Measurements from ENCODE around the gene PERCC1.

- no peak for TF ChIP-seq CTCF (IDR thresholded peaks at IDR 0.05)
- no peak for TF ChIP-seq FOXJ3 (CRISPR knock-in tag; IDR thresholded peaks at IDR 0.05; ENCODE audit: borderline replicate concordance)
- TF ChIP-seq CREB1 (CRISPR knock-in tag; IDR thresholded peaks at IDR 0.05), result no peak
- TF ChIP-seq SP1 (CRISPR knock-in tag; conservative IDR thresholded peaks at IDR 0.05), result no peak
- no peak for TF ChIP-seq ATF6 (CRISPR knock-in tag; IDR thresholded peaks at IDR 0.05)
- no peak for TF ChIP-seq TP53 (CRISPR knock-in tag; IDR thresholded peaks at IDR 0.05)
- TF ChIP-seq FOXK1 (CRISPR knock-in tag; IDR thresholded peaks at IDR 0.05), result no peak
- TF ChIP-seq IRF2 (CRISPR knock-in tag; IDR thresholded peaks at IDR 0.05; ENCODE audit: borderline replicate concordance, low read depth), result no peak
Observed at GRCh38 chr16:1434644-1435592, 4.0 kb downstream of the PERCC1 start.
